Caco-2 (cell line): ENCODE results near the gene PARD3B. TPM values are rescaled to one million over a fixed set of nuclear protein-coding genes. Genes with fewer than 3 reads are reported as not detected.

Experiments
- BruUV-seq: library from RNA; stranded (reverse); fragments of 400-500 nt; replicated peaks from 2 replicates; lab custom pipeline; 2021; lab: Mats Ljungman, UMichigan
- CTCF ChIA-PET: fragments of 300-600 bp; sonication (Branson Sonifier 250); formaldehyde crosslinking; loops from one replicate; lab custom pipeline; 2022; ENCODE audit warnings: antibody characterized with exemption; lab: Charles Lee
- POLR2A ChIA-PET: fragments of 300-600 bp; sonication (Branson Sonifier 250); formaldehyde crosslinking; loops from one replicate; lab custom pipeline; 2022; ENCODE audit warnings: antibody characterized with exemption; lab: Charles Lee
- DNase-seq, 2 experiments: peaks; one replicate each; pipeline versions ENCODE4 v3.0.0 to v3.0.0-alpha.2; 2020 to 2022
- H3K27me3 ChIP-seq: replicated peaks from 2 replicates; pipeline ENCODE4 v1.6.0; 2011; ENCODE audit warnings: low read length; ENCODE audit not compliant: control insufficient read depth, insufficient read depth
- H3K36me3 ChIP-seq: 2 replicates; pipeline ENCODE4 v1.5.1; 2011; ENCODE audit warnings: low read length; ENCODE audit not compliant: control insufficient read depth, insufficient read depth
- H3K4me1 ChIP-seq: fragments of 250-450 bp; sonication (Bioruptor Pico); 2 replicates; pipeline ENCODE4 v1.5.1; 2020; ENCODE audit warnings: mild to moderate bottlenecking
- H3K4me3 ChIP-seq: 2 replicates; pipeline ENCODE4 v1.5.1; 2011; ENCODE audit warnings: low read depth, mild to moderate bottlenecking, control low read depth, low read length
- H3K9me3 ChIP-seq: fragments of 250-450 bp; sonication (Bioruptor Pico); 2 replicates; pipeline ENCODE4 v1.5.1; 2020; ENCODE audit warnings: mild to moderate bottlenecking, moderate library complexity
- H3K27ac Mint-ChIP-seq: one replicate; pipeline ENCODE4 v1.8.0; 2022; ENCODE audit warnings: mixed read lengths; ENCODE audit not compliant: unreplicated experiment
- H3K27me3 Mint-ChIP-seq: one replicate; pipeline ENCODE4 v1.8.0; 2022; ENCODE audit warnings: mixed read lengths; ENCODE audit not compliant: insufficient read depth, unreplicated experiment
- H3K36me3 Mint-ChIP-seq: one replicate; pipeline ENCODE4 v1.8.0; 2022; ENCODE audit warnings: mild to moderate bottlenecking, mixed read lengths; ENCODE audit not compliant: insufficient read depth, unreplicated experiment
- H3K4me1 Mint-ChIP-seq: one replicate; pipeline ENCODE4 v1.8.0; 2022; ENCODE audit warnings: low read depth, mixed read lengths; ENCODE audit not compliant: unreplicated experiment
- H3K4me3 Mint-ChIP-seq: one replicate; pipeline ENCODE4 v1.8.0; 2022; ENCODE audit warnings: mild to moderate bottlenecking, moderate library complexity, mixed read lengths; ENCODE audit not compliant: unreplicated experiment
- H3K9me3 Mint-ChIP-seq: one replicate; pipeline ENCODE4 v1.8.0; 2022; ENCODE audit warnings: mixed read lengths; ENCODE audit not compliant: unreplicated experiment
- CTCF ChIP-seq, 2 experiments: fragments of 200-600 bp in 1 of 2; IDR thresholded peaks; 1 replicate in 1 of 2; 2 replicates in 1 of 2; pipeline versions ENCODE4 v1.5.1 to v1.8.0; 2011 to 2022; ENCODE audit warnings: antibody characterized with exemption in 1 of 2, control low read depth in 1 of 2, inconsistent platforms in 1 of 2, low read depth in 1 of 2, low read length in 1 of 2, mild to moderate bottlenecking in 1 of 2, moderate library complexity in 1 of 2; ENCODE audit not compliant: insufficient read depth in 1 of 2, severe bottlenecking in 1 of 2, unreplicated experiment in 1 of 2
- intact Hi-C: fragments of 100-400 bp; cut with micrococcal nuclease; formaldehyde crosslinking; loops from one replicate; pipeline ENCODE4 v1.10.0; 2022; ENCODE audit not compliant: unreplicated experiment
- total RNA-seq: library from RNA; stranded (reverse); gene quantifications from 2 replicates; pipeline ENCODE4 v1.2.3, GENCODE V29; 2022

Gene PARD3B
- total RNA-seq, 1 experiment from 2014 or later: 68.9 TPM

- no peaks in the 10 kb centered on the region for H3K27me3 ChIP-seq
- ChIA-PET CTCF (interaction anchor here (0.6 kb wide), 1 partner anchor 32 kb away, joined by 3 read pairs; no protein-coding TSS in a partner anchor), POLR2A (interaction anchor here (0.6 to 1.1 kb wide), 2 partner anchors 173 to 286 kb away, joined by 4 to 6 read pairs; partner anchors contain the start of gene NRP2)
- peaks cover 48% of the 10 kb centered on the region for H3K4me1 ChIP-seq
- Mint-ChIP-seq H3K27ac (peak overlapping the region; percentile 24), H3K4me3 (no peak overlapping the region), H3K4me1 (peaks cover 59% of the 10 kb centered on the region), H3K27me3 (no peaks in the 10 kb centered on the region), H3K9me3 (peaks cover 11% of the 10 kb centered on the region), H3K36me3 (peaks cover 34% of the 10 kb centered on the region)
- H3K36me3 ChIP-seq: no peaks in the 10 kb centered on the region
- intact Hi-C loops: loop anchor here (1.0 to 5.0 kb wide), 4 partner anchors 142 to 622 kb away; no protein-coding TSS in a partner anchor
- peaks cover 4% of the 10 kb centered on the region; the same call in 1 of the 2 replicates for H3K9me3 ChIP-seq
- no peak overlapping the region for H3K4me3 ChIP-seq
- no TSS peak for BruUV-seq
- DNase-seq: no peak
- TF ChIP-seq CTCF (IDR thresholded peaks at IDR 0.05; ENCODE audit: insufficient read depth in 1 of 2, low read depth in 1 of 2, low read length in 1 of 2, severe bottlenecking in 1 of 2, unreplicated experiment in 1 of 2): no peak
Measured at GRCh38 chr2:205509655-205510054, 964.4 kb downstream of the PARD3B start.

GRCh38 chr2:205510345-205510744 is 965.1 kb downstream of the PARD3B start:
- no TSS peak for BruUV-seq
- H3K4me3 ChIP-seq: no peak overlapping the region
- Mint-ChIP-seq H3K27me3 (no peaks in the 10 kb centered on the region), H3K36me3 (peaks cover 40% of the 10 kb centered on the region), H3K27ac (peak overlapping the region; percentile 24), H3K4me3 (peak overlapping the region; percentile 14), H3K9me3 (peaks cover 11% of the 10 kb centered on the region), H3K4me1 (peaks cover 59% of the 10 kb centered on the region)
- intact Hi-C loops: loop anchor here (1.0 to 5.0 kb wide), 4 partner anchors 143 to 623 kb away; no protein-coding TSS in a partner anchor
- peak; percentile 84 to 90 for DNase-seq
- peaks cover 48% of the 10 kb centered on the region for H3K4me1 ChIP-seq
- ChIA-PET CTCF (interaction anchor here (0.8 kb wide), 1 partner anchor 166 kb away, joined by 3 read pairs; no protein-coding TSS in a partner anchor), POLR2A (interaction anchor here (0.6 to 1.1 kb wide), 6 partner anchors 15 to 1790 kb away, joined by 3 to 7 read pairs (median 4); partner anchors contain the start of gene NRP2)
- no peaks in the 10 kb centered on the region for H3K36me3 ChIP-seq
- peaks cover 4% of the 10 kb centered on the region; the same call in 1 of the 2 replicates for H3K9me3 ChIP-seq
- no peaks in the 10 kb centered on the region for H3K27me3 ChIP-seq
- no peak for TF ChIP-seq CTCF (IDR thresholded peaks at IDR 0.05; ENCODE audit: insufficient read depth in 1 of 2, low read depth in 1 of 2, low read length in 1 of 2, severe bottlenecking in 1 of 2, unreplicated experiment in 1 of 2)

GRCh38 chr2:205511221-205511620 is 965.9 kb downstream of the PARD3B start:
- ChIA-PET POLR2A (interaction anchor here (1.0 kb wide), 1 partner anchor 170 kb away, joined by 3 read pairs; no protein-coding TSS in a partner anchor), CTCF (no interaction called here)
- peaks cover 8% of the 10 kb centered on the region for H3K9me3 Mint-ChIP-seq
- peak overlapping the region; percentile 14 for H3K4me3 Mint-ChIP-seq
- H3K4me1 Mint-ChIP-seq: peaks cover 54% of the 10 kb centered on the region
- DNase-seq: no peak
- peaks cover 35% of the 10 kb centered on the region for H3K36me3 Mint-ChIP-seq
- Histone ChIP-seq H3K27me3 (no peaks in the 10 kb centered on the region), H3K4me1 (peaks cover 42% of the 10 kb centered on the region), H3K9me3 (peaks cover 4% of the 10 kb centered on the region; the same call in 1 of the 2 replicates), H3K4me3 (no peak overlapping the region), H3K36me3 (no peaks in the 10 kb centered on the region)
- no peaks in the 10 kb centered on the region for H3K27me3 Mint-ChIP-seq
- H3K27ac Mint-ChIP-seq: peak overlapping the region; percentile 24
- intact Hi-C loops: loop anchor here (2.0 to 5.0 kb wide), 3 partner anchors 170 to 624 kb away; no protein-coding TSS in a partner anchor
- TF ChIP-seq CTCF (IDR thresholded peaks at IDR 0.05; ENCODE audit: insufficient read depth in 1 of 2, low read depth in 1 of 2, low read length in 1 of 2, severe bottlenecking in 1 of 2, unreplicated experiment in 1 of 2): no peak
- BruUV-seq: no TSS peak
